Right ventricle myocardium superior (tissue), 1 donor: ENCODE results near the gene INPP5A. TPM values are rescaled to one million over a fixed set of nuclear protein-coding genes. Genes with fewer than 3 reads are reported as not detected.
"Not testable (repeated sequence)": the region's sequence is repeated elsewhere in the genome, so short reads cannot be mapped to it uniquely, and the experiment has no call there.

Experiments
- ATAC-seq: fragments of 200-7000 bp; cut with Tn5 transposase; one replicate; pipeline ENCODE4 v1.9.1; 2020; ENCODE audit warnings: mild to moderate bottlenecking; ENCODE audit not compliant: poor library complexity
- DNase-seq: peaks from one replicate; pipeline ENCODE4 v3.0.0-alpha.2; 2020
- intact Hi-C: fragments of 100-400 bp; cut with DNase I; formaldehyde crosslinking; loops from one replicate; pipeline ENCODE4 v1.11.2; 2022
- total RNA-seq: library from RNA; stranded (reverse); fragmentation: NEBNext Ultra II Directional; extraction: Animal tissue kit (Norgen Biotek cat#: 25700); gene quantifications from one replicate; pipeline ENCODE4 v1.2.1, GENCODE V29; 2021
- donor health status: DM: no; HTN: yes; CAD: no; lungs with severe emphysema.

INPP5A gene
- total RNA-seq, 1 donor from 2014 or later: 99.1 TPM

- no peak for DNase-seq
- no peak for ATAC-seq
- intact Hi-C loops: no loop called here
Observed at GRCh38 chr10:132500781-132501415, 36.7 kb upstream of the INPP5A start.

DNA sequence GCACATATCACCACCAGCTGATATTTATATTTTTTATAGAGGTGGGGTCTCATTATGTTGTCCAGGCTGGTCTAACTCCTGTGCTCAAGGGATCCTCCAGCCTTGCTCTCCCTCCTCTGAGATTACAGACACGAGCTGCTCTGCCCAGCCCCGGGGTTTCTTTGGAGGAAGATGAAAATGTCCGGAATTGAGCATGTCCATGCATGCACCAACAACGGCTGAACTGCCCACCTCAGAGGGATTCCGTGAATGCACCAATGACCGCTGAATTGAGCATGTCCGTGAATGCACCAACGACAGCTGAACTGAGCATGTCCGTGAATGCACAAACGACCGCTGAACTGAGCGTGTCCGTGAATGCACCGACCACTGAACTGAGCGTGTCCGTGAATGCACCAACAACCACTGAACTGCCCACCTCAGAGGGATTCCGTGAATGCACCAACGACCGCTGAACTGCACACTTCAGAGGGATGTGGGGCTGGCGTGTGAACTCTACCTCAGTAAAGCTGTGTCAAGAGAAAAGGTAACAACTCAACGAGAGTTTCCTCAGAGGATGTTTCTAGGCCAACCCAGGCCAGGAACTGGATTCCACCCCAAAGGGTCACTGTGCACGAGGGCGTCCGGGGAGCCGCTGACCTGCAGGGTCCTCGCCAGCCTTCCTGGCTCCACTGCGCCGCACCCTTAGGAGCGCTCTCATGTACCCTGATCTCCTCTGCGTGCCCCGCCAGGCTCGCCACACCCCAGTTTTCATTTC is 34.9 kb upstream of the INPP5A start:
- ATAC-seq (no peak), DNase-seq (peak; percentile 29)
- intact Hi-C loops: no loop called here

DNA sequence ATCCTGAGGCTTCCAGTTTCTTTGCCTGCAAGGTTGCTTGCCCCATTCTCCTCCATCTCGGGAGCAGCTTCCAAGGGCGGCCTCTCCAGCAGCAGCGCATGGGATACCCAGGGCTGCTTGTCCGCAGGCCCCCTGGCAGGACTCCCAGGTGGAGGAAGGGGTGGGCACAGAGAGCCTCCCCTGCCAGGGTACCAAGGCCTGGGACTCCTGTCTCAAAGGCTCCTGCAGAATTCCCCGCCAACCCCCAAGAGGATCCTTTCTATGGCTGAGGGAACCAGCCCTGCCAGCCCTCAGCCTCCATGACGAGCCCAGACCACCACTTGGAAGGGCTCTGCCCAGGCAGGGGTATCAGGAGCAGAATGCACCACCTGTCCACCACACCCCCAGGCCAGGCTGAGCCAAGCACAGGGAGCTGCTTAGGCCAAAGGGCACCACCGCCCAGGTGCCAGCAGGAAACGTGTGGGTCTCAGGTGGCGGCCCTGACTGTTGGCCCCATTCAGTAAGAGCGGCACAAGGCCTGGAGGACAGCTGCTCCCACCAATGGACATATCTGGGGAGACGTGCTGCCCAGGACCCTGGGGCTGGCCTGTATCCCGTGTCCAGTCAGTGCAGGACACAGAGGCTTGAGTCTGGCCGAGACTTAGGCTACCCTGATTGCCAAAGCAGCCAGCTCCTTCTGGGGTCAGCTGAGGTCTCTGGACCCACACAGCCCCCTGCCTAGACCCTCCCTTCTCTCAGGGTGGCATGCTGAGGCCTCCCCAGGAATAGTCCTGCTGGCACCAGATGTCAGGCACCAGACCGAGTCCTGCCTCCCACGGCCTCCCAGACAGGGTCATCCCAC is 33.8 kb upstream of the INPP5A start:
- ATAC-seq (no peak), DNase-seq (peak; percentile 30)
- intact Hi-C loops: no loop called here

GRCh38 chr10:132504501-132505272 is 32.9 kb upstream of the INPP5A start:
- ATAC-seq: no peak
- intact Hi-C loops: loop anchor here (5.0 kb wide), 1 partner anchor 37 kb away; no protein-coding TSS in a partner anchor
- DNase-seq: peak; percentile 20

GRCh38 chr10:132505546-132505945 is 32.0 kb upstream of the INPP5A start:
- not testable (repeated sequence) for ATAC-seq
- intact Hi-C loops: loop anchor here (5.0 kb wide), 1 partner anchor 38 kb away; no protein-coding TSS in a partner anchor
- peak; percentile 36 for DNase-seq

DNA sequence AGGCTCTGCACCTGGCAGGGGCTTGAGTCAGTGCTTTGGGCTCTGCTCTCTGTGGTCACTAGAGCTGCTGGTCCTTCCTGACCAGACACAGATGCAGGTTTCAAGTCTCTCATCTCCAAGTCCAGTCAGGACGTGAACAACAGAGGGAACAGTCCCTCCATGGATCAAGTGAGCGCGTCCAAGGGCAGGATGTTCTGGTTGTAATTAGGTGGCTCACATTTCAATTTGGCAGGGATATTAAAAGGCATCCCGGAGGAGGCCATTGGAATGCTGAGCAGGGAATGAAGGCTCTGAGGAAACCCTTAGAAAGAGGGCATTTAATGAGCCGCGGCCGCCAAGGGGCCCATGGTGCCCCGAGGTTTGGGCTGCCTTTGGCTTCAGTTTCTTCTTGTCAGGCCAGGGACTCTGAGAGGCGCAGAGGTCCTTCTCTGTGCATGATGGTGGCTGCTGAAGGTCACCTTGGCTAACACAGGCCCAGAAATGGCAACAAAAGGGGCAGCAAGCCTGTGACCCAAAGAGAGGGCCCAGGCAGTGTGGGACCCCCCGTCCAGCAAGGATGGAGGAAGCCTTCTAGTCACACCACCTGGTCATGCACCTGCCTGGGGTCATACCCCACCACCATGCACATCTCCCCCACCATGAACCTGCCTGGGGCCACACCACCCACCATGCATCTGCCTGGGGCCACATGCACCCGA is 30.7 kb upstream of the INPP5A start:
- intact Hi-C loops: loop anchor here (5.0 kb wide), 1 partner anchor 40 kb away; no protein-coding TSS in a partner anchor
- peak; percentile 51 for DNase-seq
- peak; percentile 45 for ATAC-seq

DNA sequence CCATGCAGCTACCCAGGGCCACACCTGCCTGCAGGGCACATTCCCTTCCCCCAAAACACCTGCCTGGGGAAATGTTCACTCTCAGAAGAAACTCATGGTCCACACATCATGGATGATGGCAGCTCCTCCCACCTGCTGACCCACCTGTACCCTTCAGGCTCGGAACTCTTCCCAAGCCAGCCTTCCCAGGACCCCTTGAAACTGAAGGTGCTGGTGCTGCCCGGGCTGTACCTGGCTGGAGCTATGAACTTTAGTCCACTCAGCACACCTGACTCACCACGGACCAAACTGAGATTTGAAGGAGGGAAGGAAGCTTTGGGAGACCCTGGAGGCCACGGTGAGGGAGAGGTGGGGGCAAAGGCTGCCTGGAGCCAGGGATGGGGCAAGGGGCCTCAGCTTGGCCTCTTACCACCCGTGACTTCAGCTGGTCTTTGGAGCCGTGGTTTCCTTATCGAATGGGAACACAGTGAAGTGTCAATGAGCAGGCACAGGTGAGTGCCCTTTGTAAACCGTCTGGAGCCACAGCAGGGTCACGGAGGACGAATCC is 30.1 kb upstream of the INPP5A start:
- ATAC-seq (no peak), DNase-seq (peak; percentile 31)
- intact Hi-C loops: loop anchor here (5.0 kb wide), 1 partner anchor 40 kb away; no protein-coding TSS in a partner anchor

GRCh38 chr10:132507956-132508490 is 29.6 kb upstream of the INPP5A start:
- DNase-seq: peak; percentile 39
- intact Hi-C loops: loop anchor here (2.0 to 5.0 kb wide), 2 partner anchors 41 to 131 kb away; no protein-coding TSS in a partner anchor
- ATAC-seq: peak; percentile 11

GRCh38 chr10:132508581-132509443 is 28.8 kb upstream of the INPP5A start:
- peak; percentile 82 for DNase-seq
- ATAC-seq: peak; percentile 84
- intact Hi-C loops: loop anchor here (2.0 to 5.0 kb wide), 2 partner anchors 42 to 130 kb away; no protein-coding TSS in a partner anchor

GRCh38 chr10:132509506-132510173 is 27.9 kb upstream of the INPP5A start:
- intact Hi-C loops: loop anchor here (2.0 to 5.0 kb wide), 2 partner anchors 42 to 129 kb away; no protein-coding TSS in a partner anchor
- no peak for ATAC-seq
- DNase-seq: peak; percentile 33

GRCh38 chr10:132510174-132510611 is 27.4 kb upstream of the INPP5A start:
- DNase-seq (peak; percentile 42), ATAC-seq (no peak)
- intact Hi-C loops: no loop called here

DNA sequence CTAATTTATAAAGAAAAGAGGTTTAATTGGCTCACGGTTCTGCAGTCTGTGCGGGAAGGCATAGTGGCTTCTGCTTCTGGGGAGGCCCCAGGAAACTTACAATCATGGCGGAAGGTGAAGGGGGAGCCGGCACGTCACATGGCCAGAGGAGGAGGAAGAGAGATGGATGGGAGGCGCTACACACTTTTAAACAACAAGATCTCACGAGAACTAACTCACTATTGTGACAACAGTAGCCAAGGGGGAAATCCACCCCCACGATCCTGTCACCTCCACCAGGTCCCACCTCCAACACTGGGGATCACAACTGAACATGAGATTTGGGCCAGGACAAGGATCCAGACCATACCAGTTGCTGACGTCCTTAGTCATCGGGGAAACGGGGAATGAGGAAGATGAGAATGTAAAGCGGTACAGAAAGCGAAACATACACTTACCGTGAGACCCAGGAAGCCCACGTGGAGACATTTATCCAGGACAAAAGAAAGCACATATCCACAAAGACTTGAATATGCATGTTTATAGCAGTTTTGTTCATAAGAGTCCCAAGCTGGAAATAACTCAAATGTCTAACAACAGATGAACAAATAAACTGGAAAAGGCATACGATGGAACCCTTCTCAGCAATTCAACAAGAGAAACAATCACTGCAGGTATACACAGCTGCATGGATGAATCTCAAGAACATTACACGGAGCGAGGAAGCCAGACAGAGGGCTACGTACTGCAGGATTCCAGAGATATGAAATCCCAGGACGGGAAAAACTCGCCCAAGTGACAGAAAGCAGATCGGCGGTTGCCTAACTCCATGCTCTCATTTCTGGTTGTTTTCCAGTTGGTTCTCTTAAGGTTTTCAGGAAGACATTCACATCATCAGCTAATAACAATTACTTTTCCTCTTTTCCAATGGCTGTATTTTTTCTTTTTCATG is 26.2 kb upstream of the INPP5A start:
- peak; percentile 41 for DNase-seq
- peak; percentile 9 for ATAC-seq
- intact Hi-C loops: no loop called here

- DNase-seq: no peak
- no peak for ATAC-seq
- intact Hi-C loops: no loop called here
Observed at GRCh38 chr10:132512052-132512442, 25.5 kb upstream of the INPP5A start.

DNA sequence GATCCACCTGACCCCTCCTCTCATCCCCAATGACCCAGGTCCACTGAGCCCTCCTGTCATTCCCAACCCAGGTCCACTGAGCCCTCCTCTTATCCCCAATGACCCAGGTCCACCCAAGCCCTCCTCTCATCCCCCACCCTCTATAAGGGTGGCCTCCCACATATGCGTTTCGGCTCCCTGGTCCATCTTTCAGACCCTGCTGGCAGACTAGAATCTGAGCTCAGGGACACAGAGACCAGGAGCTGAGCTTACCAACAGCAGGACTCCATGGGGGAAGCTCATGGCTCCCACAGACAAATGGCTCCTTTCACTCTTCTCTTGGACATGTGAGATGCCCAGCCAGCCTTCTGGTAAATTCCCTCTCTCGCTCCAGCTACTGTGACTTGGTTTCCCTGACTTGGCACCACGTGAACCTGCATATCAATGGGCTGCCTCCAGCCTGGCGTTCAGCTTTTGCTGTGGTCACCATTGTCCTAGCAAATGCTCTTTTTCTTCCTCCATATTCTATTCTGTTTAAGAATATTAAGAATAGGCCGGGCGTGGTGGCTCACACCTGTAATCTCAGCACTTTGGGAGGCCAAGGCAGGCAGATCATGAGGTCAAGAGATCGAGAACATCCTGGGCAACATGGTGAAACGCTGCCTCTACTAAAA is 24.8 kb upstream of the INPP5A start:
- DNase-seq (peak; percentile 20), ATAC-seq (no peak)
- intact Hi-C loops: no loop called here
